Panc1 (cell line): ENCODE measurements around the gene CYB5B.

ENCODE experiments used
- POLR2AphosphoS5 ChIP-seq: IDR thresholded peaks from 2 replicates; pipeline ENCODE4 v1.6.1; 2012; ENCODE audit warnings: mild to moderate bottlenecking, low read depth, low read length, moderate library complexity
- SIN3A ChIP-seq: IDR thresholded peaks from 2 replicates; pipeline ENCODE4 v1.6.1; 2012; ENCODE audit warnings: low read depth, mild to moderate bottlenecking, low read length, moderate library complexity, borderline replicate concordance; ENCODE audit not compliant: insufficient read depth
- TCF7L2 ChIP-seq: IDR thresholded peaks from 2 replicates; pipeline ENCODE4 v1.6.1; 2011; ENCODE audit warnings: mild to moderate bottlenecking, low read depth, low read length, inconsistent platforms
- TF ChIP-seq, protein P1 (sequence below): fragments of 450-650 bp; IDR thresholded peaks from 2 replicates; pipeline ENCODE4 v1.5.1; 2017; ENCODE audit warnings: mild to moderate bottlenecking
- TF ChIP-seq, protein P2 (sequence below), 2 experiments: IDR thresholded peaks; 2 replicates each; pipeline ENCODE4 v1.6.1; 2011 to 2012; ENCODE audit warnings: low read depth in 2 of 2, control low read depth in 1 of 2, low read length in 1 of 2, mild to moderate bottlenecking in 1 of 2, moderate library complexity in 1 of 2; ENCODE audit not compliant: insufficient read depth in 1 of 2

DNA sequence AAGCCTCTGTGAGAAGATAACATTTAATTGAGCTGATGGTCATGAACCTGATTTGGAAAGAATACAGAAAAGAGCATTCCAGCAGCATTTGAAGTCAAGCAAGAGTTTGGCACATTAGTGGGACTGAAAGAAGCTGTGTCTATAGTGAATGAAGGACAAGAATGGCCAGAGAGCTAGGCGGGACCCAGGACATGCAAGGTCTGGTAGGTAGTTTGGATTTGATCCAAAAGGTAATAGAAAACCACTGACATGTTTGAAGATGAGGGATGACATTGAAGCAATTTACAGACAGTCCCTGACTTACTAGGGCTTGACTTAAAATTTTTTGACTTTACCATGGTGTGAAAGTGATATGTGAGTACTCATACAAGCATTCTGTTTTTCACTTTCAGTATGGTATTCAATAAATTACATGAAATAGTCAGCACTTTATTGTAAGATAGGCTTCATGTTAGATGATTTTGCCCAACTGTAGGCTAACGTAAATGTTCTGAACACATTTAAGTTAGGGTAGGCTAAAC lies 7.6 kb downstream of the CYB5B start:
- TF ChIP-seq, protein P1, sequence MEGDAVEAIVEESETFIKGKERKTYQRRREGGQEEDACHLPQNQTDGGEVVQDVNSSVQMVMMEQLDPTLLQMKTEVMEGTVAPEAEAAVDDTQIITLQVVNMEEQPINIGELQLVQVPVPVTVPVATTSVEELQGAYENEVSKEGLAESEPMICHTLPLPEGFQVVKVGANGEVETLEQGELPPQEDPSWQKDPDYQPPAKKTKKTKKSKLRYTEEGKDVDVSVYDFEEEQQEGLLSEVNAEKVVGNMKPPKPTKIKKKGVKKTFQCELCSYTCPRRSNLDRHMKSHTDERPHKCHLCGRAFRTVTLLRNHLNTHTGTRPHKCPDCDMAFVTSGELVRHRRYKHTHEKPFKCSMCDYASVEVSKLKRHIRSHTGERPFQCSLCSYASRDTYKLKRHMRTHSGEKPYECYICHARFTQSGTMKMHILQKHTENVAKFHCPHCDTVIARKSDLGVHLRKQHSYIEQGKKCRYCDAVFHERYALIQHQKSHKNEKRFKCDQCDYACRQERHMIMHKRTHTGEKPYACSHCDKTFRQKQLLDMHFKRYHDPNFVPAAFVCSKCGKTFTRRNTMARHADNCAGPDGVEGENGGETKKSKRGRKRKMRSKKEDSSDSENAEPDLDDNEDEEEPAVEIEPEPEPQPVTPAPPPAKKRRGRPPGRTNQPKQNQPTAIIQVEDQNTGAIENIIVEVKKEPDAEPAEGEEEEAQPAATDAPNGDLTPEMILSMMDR: no peak
- TF ChIP-seq POLR2AphosphoS5: no peak
- no peak for TF ChIP-seq TCF7L2
- TF ChIP-seq, protein P2, sequence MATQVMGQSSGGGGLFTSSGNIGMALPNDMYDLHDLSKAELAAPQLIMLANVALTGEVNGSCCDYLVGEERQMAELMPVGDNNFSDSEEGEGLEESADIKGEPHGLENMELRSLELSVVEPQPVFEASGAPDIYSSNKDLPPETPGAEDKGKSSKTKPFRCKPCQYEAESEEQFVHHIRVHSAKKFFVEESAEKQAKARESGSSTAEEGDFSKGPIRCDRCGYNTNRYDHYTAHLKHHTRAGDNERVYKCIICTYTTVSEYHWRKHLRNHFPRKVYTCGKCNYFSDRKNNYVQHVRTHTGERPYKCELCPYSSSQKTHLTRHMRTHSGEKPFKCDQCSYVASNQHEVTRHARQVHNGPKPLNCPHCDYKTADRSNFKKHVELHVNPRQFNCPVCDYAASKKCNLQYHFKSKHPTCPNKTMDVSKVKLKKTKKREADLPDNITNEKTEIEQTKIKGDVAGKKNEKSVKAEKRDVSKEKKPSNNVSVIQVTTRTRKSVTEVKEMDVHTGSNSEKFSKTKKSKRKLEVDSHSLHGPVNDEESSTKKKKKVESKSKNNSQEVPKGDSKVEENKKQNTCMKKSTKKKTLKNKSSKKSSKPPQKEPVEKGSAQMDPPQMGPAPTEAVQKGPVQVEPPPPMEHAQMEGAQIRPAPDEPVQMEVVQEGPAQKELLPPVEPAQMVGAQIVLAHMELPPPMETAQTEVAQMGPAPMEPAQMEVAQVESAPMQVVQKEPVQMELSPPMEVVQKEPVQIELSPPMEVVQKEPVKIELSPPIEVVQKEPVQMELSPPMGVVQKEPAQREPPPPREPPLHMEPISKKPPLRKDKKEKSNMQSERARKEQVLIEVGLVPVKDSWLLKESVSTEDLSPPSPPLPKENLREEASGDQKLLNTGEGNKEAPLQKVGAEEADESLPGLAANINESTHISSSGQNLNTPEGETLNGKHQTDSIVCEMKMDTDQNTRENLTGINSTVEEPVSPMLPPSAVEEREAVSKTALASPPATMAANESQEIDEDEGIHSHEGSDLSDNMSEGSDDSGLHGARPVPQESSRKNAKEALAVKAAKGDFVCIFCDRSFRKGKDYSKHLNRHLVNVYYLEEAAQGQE (IDR thresholded peaks at IDR 0.05; ENCODE audit: insufficient read depth in 1 of 2, low read depth in 2 of 2, low read length in 1 of 2): no peak
- TF ChIP-seq SIN3A: no peak
